Liver (tissue), 3 donors: ENCODE measurements around the gene ZNF831.

Experiments
- EGR1 ChIP-seq, 2 donors: IDR thresholded peaks; 2 replicates each; pipeline ENCODE4 v1.6.1; 2016 to 2018; ENCODE audit warnings: antibody characterized with exemption in 2 of 2, low read depth in 2 of 2
- GABPA ChIP-seq, 2 donors: IDR thresholded peaks in 1 of 2; conservative IDR thresholded peaks in 1 of 2; 2 replicates each; pipeline ENCODE4 v1.6.1; 2016; ENCODE audit warnings: antibody characterized with exemption in 2 of 2, mild to moderate bottlenecking in 1 of 2, moderate library complexity in 1 of 2
- HNF4G ChIP-seq: IDR thresholded peaks from 2 replicates; pipeline ENCODE4 v1.6.1; 2016; ENCODE audit warnings: antibody characterized with exemption
- JUND ChIP-seq, 2 donors: IDR thresholded peaks; 2 replicates each; pipeline ENCODE4 v1.6.1; 2016; ENCODE audit warnings: antibody characterized with exemption in 2 of 2
- MAX ChIP-seq: IDR thresholded peaks from 2 replicates; pipeline ENCODE4 v1.6.1; 2016; ENCODE audit warnings: antibody characterized with exemption
- RAD21 ChIP-seq, 2 donors: IDR thresholded peaks; 2 replicates each; pipeline ENCODE4 v1.6.1; 2016; ENCODE audit warnings: antibody characterized with exemption in 2 of 2, mild to moderate bottlenecking in 2 of 2
- REST ChIP-seq: IDR thresholded peaks from 2 replicates; pipeline ENCODE4 v1.6.1; 2016; ENCODE audit warnings: antibody characterized with exemption, mild to moderate bottlenecking
- RXRA ChIP-seq, 2 donors: IDR thresholded peaks; 2 replicates each; pipeline ENCODE4 v1.6.1; 2017 to 2018; ENCODE audit warnings: antibody characterized with exemption in 2 of 2, mild to moderate bottlenecking in 1 of 2
- SP1 ChIP-seq: IDR thresholded peaks from 2 replicates; pipeline ENCODE4 v1.6.1; 2018; ENCODE audit warnings: antibody characterized with exemption, mild to moderate bottlenecking
- TAF1 ChIP-seq: conservative IDR thresholded peaks from 2 replicates; pipeline ENCODE4 v1.6.1; 2016; ENCODE audit warnings: antibody characterized with exemption, mild to moderate bottlenecking
- YY1 ChIP-seq: IDR thresholded peaks from 2 replicates; pipeline ENCODE4 v1.6.1; 2016; ENCODE audit warnings: antibody characterized with exemption, mild to moderate bottlenecking
- ZBTB33 ChIP-seq: IDR thresholded peaks from 2 replicates; pipeline ENCODE4 v1.6.1; 2016; ENCODE audit warnings: antibody characterized with exemption
- TF ChIP-seq, protein P1 (sequence below): fragments of 150-350 bp; IDR thresholded peaks from 2 replicates; pipeline ENCODE4 v1.5.1; 2017; ENCODE audit warnings: improper control_type of control experiment, low read depth, low read length; ENCODE audit not compliant: missing input control
- TF ChIP-seq, protein P2 (sequence below): IDR thresholded peaks from 2 replicates; pipeline ENCODE4 v1.6.1; 2016; ENCODE audit warnings: antibody characterized with exemption
- donor health status: healthy.
- donor health status: healthy.

- TF ChIP-seq, protein P1, sequence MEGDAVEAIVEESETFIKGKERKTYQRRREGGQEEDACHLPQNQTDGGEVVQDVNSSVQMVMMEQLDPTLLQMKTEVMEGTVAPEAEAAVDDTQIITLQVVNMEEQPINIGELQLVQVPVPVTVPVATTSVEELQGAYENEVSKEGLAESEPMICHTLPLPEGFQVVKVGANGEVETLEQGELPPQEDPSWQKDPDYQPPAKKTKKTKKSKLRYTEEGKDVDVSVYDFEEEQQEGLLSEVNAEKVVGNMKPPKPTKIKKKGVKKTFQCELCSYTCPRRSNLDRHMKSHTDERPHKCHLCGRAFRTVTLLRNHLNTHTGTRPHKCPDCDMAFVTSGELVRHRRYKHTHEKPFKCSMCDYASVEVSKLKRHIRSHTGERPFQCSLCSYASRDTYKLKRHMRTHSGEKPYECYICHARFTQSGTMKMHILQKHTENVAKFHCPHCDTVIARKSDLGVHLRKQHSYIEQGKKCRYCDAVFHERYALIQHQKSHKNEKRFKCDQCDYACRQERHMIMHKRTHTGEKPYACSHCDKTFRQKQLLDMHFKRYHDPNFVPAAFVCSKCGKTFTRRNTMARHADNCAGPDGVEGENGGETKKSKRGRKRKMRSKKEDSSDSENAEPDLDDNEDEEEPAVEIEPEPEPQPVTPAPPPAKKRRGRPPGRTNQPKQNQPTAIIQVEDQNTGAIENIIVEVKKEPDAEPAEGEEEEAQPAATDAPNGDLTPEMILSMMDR, result no peak
- TF ChIP-seq JUND (IDR thresholded peaks at IDR 0.05) (no peak), REST (no peak), RAD21 (IDR thresholded peaks at IDR 0.05) (no peak), ZBTB33 (no peak), RXRA (IDR thresholded peaks at IDR 0.05) (no peak), EGR1 (IDR thresholded peaks at IDR 0.05; ENCODE audit: low read depth in 2 of 2) (no peak), MAX (no peak), TAF1 (no peak), HNF4G (no peak), SP1 (no peak), YY1 (no peak), GABPA (IDR thresholded peaks at IDR 0.05 in 1 of 2, conservative IDR thresholded peaks at IDR 0.05 in 1 of 2) (no peak)
- TF ChIP-seq, protein P2, sequence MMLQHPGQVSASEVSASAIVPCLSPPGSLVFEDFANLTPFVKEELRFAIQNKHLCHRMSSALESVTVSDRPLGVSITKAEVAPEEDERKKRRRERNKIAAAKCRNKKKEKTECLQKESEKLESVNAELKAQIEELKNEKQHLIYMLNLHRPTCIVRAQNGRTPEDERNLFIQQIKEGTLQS, result no peak
Observed at GRCh38 chr20:59147586-59147985, 16.0 kb upstream of the ZNF831 start.
